ENCODE data around the gene TBC1D24.

DNA sequence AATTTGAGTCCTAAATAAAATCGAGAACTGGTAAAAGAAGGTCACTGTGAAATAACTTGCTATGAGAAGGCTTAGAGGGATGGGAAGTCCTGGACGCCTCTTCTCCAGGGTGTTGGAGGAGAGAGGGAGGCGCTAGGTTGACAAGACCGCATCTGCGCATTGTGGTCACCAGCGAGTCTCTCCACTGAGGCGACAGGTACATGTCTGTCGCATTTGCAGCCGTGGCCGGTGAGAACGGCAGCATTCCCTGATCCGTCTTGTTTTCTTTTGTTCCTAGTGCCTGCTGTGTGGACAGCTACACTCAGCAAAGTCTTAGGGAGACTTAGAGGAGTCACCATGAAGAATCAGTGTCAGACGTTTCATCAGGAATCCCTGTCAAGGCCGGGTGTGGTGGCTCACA is 30.8 kb downstream of the TBC1D24 start:
- TF ChIP-seq, protein P1, sequence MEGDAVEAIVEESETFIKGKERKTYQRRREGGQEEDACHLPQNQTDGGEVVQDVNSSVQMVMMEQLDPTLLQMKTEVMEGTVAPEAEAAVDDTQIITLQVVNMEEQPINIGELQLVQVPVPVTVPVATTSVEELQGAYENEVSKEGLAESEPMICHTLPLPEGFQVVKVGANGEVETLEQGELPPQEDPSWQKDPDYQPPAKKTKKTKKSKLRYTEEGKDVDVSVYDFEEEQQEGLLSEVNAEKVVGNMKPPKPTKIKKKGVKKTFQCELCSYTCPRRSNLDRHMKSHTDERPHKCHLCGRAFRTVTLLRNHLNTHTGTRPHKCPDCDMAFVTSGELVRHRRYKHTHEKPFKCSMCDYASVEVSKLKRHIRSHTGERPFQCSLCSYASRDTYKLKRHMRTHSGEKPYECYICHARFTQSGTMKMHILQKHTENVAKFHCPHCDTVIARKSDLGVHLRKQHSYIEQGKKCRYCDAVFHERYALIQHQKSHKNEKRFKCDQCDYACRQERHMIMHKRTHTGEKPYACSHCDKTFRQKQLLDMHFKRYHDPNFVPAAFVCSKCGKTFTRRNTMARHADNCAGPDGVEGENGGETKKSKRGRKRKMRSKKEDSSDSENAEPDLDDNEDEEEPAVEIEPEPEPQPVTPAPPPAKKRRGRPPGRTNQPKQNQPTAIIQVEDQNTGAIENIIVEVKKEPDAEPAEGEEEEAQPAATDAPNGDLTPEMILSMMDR (conservative IDR thresholded peaks at IDR 0.05), result no peak
- TF ChIP-seq ZFX (IDR thresholded peaks at IDR 0.05), result no peak

Data from C4-2B (cell line).